ENCODE data around the gene EXOC2.

EXOC2 gene

GRCh38 chr6:527989-528673, 164.8 kb downstream of the EXOC2 start:
- no peak for DNase-seq (ENCODE audit: low read depth)

GRCh38 chr6:524803-525202, 168.1 kb downstream of the EXOC2 start:
- no peak for DNase-seq (ENCODE audit: low read depth)

- no peak for DNase-seq (ENCODE audit: low read depth)
These were observed 172.1 kb downstream of the EXOC2 start for GRCh38 chr6:520820-521219.

DNA sequence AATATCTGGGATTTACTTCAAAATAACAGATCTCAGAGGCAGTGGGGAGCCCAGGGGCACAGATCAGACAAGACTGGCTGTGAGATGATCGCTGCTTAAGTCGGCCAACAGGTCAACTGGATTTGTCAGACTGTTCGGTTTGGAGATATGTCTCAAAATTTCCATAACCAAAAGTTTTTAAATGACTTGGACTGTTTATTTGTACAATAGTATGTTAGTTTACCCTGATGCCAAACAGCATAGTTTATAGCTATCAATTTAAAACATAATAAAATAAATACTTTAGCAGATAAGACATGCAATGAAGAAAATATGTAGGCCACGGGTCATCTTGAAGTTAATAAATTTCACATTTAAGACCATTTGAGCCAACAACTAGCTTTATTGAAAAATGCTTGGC, 174.7 kb downstream of the EXOC2 start:
- DNase-seq (ENCODE audit: low read depth) = no peak

GRCh38 chr6:516213-516612, 176.7 kb downstream of the EXOC2 start:
- DNase-seq (ENCODE audit: low read depth) = no peak

- DNase-seq (ENCODE audit: low read depth) = no peak
These were observed 177.7 kb downstream of the EXOC2 start for GRCh38 chr6:515267-515666.

DNA sequence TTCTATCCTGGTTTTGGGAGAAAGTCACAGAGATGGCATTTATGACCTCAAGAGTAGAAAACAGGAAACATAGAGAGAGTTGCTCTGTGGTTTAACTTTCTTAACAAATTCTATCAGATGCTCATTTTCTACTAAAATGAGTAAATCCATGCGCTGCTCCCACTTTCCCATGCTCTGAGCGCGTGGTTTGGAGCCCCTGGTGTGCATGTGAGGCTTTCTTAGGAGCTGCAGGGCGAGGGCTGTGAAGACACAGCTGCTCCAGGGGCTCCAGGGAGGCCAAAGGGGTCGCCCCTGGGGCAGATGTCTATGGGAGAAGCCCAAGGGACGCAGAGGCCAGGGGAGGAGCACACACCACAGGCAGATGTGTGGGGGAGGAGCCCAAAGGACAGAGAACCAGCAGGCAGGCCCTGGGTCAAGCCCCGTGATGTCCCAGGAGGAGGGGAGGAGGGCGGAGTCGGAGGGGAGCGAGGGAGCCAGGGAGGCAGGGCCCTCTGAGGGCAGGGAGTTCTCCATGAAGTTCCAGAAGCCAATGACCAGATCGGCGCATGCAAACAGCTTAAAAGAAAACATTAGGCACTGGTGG, 178.5 kb downstream of the EXOC2 start:
- no peak for DNase-seq (ENCODE audit: low read depth)

DNA sequence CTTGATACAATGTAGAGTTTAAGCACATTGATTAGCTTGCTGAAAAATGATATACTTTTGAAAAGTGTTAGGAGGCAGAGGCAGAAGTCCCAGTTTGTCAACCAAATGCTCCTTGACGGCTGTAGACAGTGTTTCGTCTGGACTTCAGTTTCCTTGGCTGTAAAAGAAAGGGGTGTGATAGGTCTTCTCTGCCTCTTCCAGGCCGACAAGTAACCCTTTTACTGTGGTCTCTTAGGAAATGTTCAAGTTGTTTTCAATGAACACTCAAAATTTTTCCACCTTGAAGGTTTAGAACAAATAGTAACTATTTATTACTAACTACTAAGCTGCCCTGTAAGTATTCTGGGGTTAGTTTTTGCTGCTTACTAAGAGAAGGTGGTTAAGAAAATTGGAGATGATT, 179.0 kb downstream of the EXOC2 start:
- no peak for DNase-seq (ENCODE audit: low read depth)

- DNase-seq (ENCODE audit: low read depth) = no peak
These were observed 179.9 kb downstream of the EXOC2 start for GRCh38 chr6:513058-513457.

DNA sequence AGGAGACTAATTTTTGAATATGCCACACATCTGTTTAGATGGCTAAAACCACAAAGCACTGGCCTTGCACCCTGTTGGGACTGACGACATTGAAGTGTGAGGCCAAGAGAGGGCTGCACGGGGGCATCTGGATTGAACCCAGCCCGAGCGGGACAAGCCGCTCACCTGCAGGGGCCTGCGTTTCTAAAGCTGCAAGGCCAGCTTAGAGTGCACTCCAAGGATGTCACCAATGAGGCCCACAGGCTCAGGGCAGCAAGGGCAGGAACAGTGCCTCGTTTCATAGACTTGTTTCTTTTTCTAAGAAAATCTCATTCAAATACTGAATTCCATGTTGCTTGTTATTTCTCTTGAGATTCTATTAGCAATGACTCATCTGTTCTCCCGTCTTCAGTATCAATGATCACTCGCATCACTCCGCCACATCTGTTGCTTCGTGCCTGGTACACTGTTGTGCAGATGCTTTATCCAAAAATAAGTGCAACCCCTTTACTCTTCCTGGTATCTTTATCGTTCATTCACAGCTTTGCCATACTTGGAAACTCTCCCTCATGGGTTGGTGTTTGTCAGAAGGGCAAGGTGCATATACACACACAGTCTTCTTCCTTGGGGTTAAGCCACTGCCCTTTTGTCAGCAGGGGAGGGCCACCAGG, 181.3 kb downstream of the EXOC2 start:
- no peak for DNase-seq (ENCODE audit: low read depth)

DNA sequence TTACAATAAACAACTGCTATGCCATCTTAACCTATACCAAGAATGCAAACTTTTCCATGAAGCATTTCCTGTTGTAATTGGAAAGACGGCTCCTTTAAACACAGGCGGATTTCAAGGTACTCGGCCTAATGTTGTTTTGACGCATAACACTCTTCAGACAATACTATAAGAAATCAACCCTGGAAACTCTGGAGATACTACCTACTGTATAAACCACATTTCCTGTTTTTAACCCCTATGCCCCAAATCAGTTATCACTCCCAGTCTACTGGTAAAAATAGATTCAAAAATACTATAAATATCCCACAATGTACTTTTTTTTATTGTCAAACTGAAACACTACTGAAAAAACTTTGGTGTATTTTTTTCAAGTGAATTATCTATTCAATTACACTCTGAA, 183.3 kb downstream of the EXOC2 start:
- DNase-seq (ENCODE audit: low read depth) = no peak

DNA sequence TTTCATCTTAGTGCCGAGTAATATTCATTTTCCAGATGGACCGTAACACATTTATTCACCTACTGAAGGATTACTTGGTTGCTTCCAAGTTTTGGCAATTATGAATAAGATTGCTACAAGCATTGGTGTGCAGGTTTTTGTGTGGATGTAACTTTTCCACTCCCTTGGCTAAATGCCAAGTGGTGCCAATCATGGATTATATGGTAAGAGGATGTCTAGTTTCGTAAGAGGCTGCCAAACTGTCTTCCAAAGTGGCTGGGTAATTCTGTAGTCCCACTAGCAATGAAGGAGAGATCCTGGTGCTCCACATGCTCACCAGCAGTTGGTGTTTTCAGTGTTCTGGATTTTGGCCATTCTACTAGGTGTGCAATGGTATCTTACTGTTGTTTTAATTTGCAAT, 184.3 kb downstream of the EXOC2 start:
- DNase-seq (ENCODE audit: low read depth) = no peak

- DNase-seq (ENCODE audit: low read depth) = no peak
These were observed 184.9 kb downstream of the EXOC2 start for GRCh38 chr6:508006-508405.

- DNase-seq (ENCODE audit: low read depth) = no peak
These were observed 185.9 kb downstream of the EXOC2 start for GRCh38 chr6:506920-507622.

GRCh38 chr6:506508-506907, 186.4 kb downstream of the EXOC2 start:
- no peak for DNase-seq (ENCODE audit: low read depth)

DNA sequence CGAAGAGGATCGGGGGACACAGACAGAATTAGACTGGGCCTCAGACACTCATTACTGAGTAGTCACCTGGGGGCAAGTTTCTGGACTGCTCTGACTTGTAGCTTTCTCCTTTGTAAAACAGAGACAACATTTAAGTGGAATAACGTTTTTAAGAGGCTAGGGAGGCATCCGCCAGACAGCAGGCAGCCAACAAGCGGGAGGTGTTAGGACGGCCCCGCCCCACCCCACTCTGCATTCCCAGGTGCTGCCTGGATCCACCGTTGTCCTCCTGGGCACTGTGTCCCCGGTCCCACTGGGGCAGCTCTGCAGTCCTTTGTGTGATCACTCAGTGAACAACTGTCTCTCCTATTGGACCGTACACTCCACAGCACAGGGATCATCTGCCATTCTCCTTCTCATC, 187.6 kb downstream of the EXOC2 start:
- no peak for DNase-seq (ENCODE audit: low read depth)

DNA sequence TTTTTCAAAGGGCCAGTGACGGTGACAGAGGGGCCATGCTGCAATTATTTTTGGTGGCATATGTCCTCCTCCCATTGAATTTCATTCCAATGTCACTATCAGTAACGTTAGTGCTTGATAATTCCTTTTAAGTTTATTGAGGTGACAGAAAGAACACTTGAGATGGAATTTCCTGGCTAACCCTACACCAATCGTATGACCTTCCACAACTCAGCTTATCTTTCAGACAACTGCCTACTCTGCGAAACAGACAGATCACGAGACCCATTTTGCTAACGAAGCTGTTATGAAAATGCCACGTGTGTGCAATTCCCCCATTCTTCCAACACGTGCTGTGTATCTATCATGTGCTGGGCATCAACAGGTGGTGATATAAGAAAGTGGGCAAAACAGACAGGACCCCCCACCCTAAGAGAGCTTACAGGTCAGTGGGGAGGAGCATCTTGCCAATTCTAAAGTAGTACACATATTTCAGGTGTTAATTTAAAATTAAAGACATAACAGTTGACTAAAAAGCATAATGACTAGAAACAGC, 188.4 kb downstream of the EXOC2 start:
- no peak for DNase-seq (ENCODE audit: low read depth)

DNA sequence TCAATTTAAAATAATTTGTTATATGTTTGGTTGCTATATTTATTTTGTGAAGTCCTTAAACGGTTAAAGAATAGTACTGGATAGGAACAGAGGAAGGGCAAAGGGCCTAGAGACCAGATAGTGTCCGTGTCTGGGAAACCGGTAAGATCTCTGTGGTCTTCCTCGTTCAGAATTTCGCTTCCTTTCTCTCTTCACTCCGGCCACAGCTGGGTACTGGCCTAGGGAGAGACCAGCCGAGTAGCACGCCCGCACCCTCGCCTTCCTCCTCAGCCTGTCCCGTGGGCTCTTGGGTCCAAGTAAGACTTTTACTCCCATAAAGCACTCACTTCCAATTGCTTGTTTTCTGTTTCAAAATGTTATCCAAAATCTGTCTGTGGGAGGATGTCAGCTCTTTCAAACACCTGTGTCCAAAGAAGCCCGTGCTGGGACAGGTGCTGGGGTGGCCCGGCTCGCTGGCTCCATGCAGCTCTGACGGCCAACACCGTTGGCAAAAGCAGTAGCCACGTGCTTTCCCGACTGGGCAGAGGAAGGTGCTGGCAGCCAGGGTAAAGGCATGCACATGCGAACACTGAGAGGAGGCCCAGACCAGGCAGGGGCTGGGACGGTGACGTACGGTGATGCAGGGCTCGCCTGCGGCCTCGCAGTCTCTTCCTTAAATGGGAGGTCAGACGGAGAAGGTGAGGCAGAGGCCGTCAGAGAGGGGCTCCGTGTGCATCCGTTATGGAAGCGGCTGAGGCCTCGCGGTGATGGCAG, 189.2 kb downstream of the EXOC2 start:
- DNase-seq (ENCODE audit: low read depth) = no peak

DNA sequence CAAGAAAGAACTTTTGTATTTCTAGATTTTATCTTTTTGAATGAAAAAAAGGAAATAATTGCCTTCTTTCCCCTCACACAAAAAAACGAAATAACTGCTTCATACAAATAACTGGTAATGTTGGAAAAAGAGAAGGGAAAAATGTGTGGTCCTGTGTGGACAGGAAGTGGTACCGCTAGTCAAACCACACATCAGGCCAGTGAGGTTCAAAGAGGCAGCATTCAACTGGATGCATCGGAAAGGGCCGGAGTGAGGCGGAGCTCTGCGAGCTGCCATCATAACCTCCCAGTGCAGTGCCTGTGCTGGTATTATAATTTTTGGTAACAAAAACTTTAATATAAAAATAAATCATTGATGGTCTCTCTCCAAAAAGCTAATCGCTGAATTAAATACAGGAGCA, 190.2 kb downstream of the EXOC2 start:
- no peak for DNase-seq (ENCODE audit: low read depth)

GRCh38 chr6:501891-502601, 190.9 kb downstream of the EXOC2 start:
- no peak for DNase-seq (ENCODE audit: low read depth)

DNA sequence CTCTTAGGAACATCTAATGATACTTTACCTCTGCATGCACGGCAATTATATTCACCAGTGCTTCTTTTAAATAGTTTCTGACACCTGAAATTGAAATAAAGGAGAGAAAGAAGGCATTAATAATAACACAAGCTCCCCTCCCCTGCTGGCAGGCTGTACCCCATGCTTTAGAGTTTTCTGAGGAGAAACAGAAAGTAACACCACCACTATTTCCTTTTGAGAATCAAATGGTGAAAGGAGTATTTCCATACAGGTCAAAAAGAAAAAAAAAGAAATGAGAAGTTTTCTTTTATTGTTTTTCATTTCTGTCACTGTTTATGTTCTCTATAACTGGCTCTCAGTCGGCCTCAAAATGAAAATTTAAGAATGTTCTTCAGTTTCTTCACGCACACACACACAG, 193.3 kb downstream of the EXOC2 start:
- DNase-seq (ENCODE audit: low read depth) = no peak
